Naive B cell (primary cell): ENCODE measurements around the gene RPL28. TPM values are rescaled to one million over a fixed set of nuclear protein-coding genes. Genes with fewer than 3 reads are reported as not detected.

ENCODE experiments used
- ATAC-seq, 2 donors: fragments of 150-1000 bp; cut with Tn5 transposase; 2 replicates each; pipeline ENCODE4 v1.10.0; 2021; ENCODE audit warnings: low read depth in 2 of 2, mild to moderate bottlenecking in 2 of 2, moderate library complexity in 2 of 2
- DNase-seq: peaks from one replicate; pipeline ENCODE4 v3.0.0; 2022
- H3K27ac Mint-ChIP-seq, 6 donors: one replicate each; pipeline ENCODE4 v1.8.0; 2020 to 2022; ENCODE audit warnings: mild to moderate bottlenecking in 6 of 6, mixed read lengths in 6 of 6, moderate library complexity in 5 of 6, inconsistent platforms in 2 of 6
- H3K27me3 Mint-ChIP-seq, 3 donors: one replicate each; pipeline ENCODE4 v1.8.0; 2021 to 2022; ENCODE audit warnings: mixed read lengths in 3 of 3, mild to moderate bottlenecking in 1 of 3
- H3K36me3 Mint-ChIP-seq, 2 donors: one replicate each; pipeline ENCODE4 v1.8.0; 2020 to 2022; ENCODE audit warnings: mixed read lengths in 2 of 2, inconsistent platforms in 1 of 2, mild to moderate bottlenecking in 1 of 2
- H3K4me1 Mint-ChIP-seq, 3 donors: one replicate each; pipeline ENCODE4 v1.8.0; 2020 to 2022; ENCODE audit warnings: mixed read lengths in 3 of 3, inconsistent platforms in 1 of 3, mild to moderate bottlenecking in 1 of 3, moderate library complexity in 1 of 3
- H3K4me3 Mint-ChIP-seq, 8 donors: one replicate each; pipeline ENCODE4 v1.8.0; 2020 to 2022; ENCODE audit warnings: mild to moderate bottlenecking in 8 of 8, mixed read lengths in 8 of 8, moderate library complexity in 8 of 8, inconsistent platforms in 2 of 8
- H3K9me3 Mint-ChIP-seq, 7 donors: one replicate each; pipeline ENCODE4 v1.8.0; 2020 to 2022; ENCODE audit warnings: mixed read lengths in 7 of 7, mild to moderate bottlenecking in 5 of 7, inconsistent platforms in 2 of 7, moderate library complexity in 1 of 7
- polyA plus RNA-seq, 6 donors: library from polyadenylated mRNA; unstranded; fragments of 300-500 nt; fragmentation: Illumina TruSeq; gene quantifications; one replicate each; pipeline ENCODE4 v1.2.3, GENCODE V29; 2021; ENCODE audit warnings: low read depth in 6 of 6

The RPL28 gene
- polyA plus RNA-seq, 6 donors from 2014 or later = 229 to 734 (median 601) TPM

- Mint-ChIP-seq H3K36me3 (no peaks in the 10 kb centered on the region), H3K27ac (no peak overlapping the region), H3K4me3 (no peak overlapping the region), H3K9me3 (no peaks in the 10 kb centered on the region), H3K27me3 (peaks cover 11 to 17% (median 17%) of the 10 kb centered on the region in 3 donors), H3K4me1 (peaks cover 0 to 4% (median 0%) of the 10 kb centered on the region in 3 donors)
- no peak for DNase-seq
- ATAC-seq = no peak
These were observed 38.8 kb upstream of the RPL28 start for GRCh38 chr19:55346725-55347441.

- Mint-ChIP-seq H3K9me3 (no peaks in the 10 kb centered on the region), H3K27me3 (peaks cover 17 to 24% (median 23%) of the 10 kb centered on the region in 3 donors), H3K4me1 (peaks cover 2 to 6% (median 2%) of the 10 kb centered on the region in 3 donors), H3K4me3 (no peak overlapping the region), H3K27ac (peak overlapping the region in 1 of 6 donors; percentile 5), H3K36me3 (peaks cover 0 to 4% of the 10 kb centered on the region in 2 donors)
- no peak for DNase-seq
- ATAC-seq = no peak
These were observed 38.2 kb upstream of the RPL28 start for GRCh38 chr19:55347442-55348009.

DNA sequence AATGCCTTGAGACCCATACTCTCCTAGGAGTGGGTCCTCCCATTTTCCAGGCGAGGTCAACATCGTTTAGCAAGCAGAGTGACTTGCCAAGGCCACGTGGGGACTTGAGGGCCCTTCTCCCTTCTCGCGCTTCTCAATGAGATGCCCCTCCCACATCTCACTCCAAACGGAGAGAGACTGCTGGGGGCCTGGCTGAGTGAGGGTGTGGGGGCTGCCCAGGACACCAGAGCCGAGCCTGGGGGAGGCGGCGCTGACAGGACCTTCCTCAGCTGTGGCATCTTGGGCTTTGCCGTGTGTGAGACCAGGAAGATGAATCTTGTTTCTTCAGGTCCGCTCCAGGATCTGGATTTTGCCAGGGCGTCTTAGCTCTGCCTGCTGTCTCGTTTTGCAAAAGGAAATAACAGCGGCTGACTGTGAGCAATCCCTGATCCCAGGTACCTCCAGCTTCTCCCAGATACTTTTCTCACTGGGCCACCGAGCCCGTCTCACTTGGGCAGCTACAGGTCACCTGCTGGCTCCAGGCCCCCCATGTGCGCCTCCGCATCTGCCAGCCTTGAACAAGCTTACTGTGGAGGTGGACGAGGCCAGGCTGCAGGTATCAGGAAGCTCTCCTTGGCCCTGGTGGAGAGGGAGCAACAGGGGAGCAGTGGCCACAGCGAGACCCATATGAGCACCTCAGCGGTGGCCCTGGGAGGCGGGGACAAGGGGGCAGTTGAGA lies 37.3 kb upstream of the RPL28 start:
- peaks cover 0 to 9% of the 10 kb centered on the region in 2 donors for H3K36me3 Mint-ChIP-seq
- peaks cover 27 to 33% (median 33%) of the 10 kb centered on the region in 3 donors for H3K27me3 Mint-ChIP-seq
- no peak overlapping the region for H3K4me3 Mint-ChIP-seq
- no peak overlapping the region for H3K27ac Mint-ChIP-seq
- DNase-seq = no peak
- peaks cover 11 to 15% (median 12%) of the 10 kb centered on the region in 3 donors for H3K4me1 Mint-ChIP-seq
- no peaks in the 10 kb centered on the region for H3K9me3 Mint-ChIP-seq
- no peak for ATAC-seq

GRCh38 chr19:55350620-55351315 lies 35.0 kb upstream of the RPL28 start:
- DNase-seq (no peak), ATAC-seq (no peak)
- Mint-ChIP-seq H3K27me3 (peaks cover 34 to 49% (median 38%) of the 10 kb centered on the region in 3 donors), H3K4me3 (peak overlapping the region in 2 of 8 donors; percentile 22 to 63), H3K4me1 (peaks cover 15 to 24% (median 20%) of the 10 kb centered on the region in 3 donors), H3K36me3 (peaks cover 0 to 9% of the 10 kb centered on the region in 2 donors), H3K27ac (no peak overlapping the region), H3K9me3 (peaks cover 0 to 2% (median 0%) of the 10 kb centered on the region in 7 donors)

- DNase-seq = no peak
These were observed 33.7 kb upstream of the RPL28 start for GRCh38 chr19:55352040-55352439.

GRCh38 chr19:55352549-55353145 lies 33.1 kb upstream of the RPL28 start:
- H3K27me3 Mint-ChIP-seq = peaks cover 40 to 64% (median 48%) of the 10 kb centered on the region in 3 donors

More at GRCh38 chr19:55352040-55352439, 33.7 kb upstream of the RPL28 start:
- no peak for ATAC-seq
- Mint-ChIP-seq H3K9me3 (peaks cover 0 to 2% (median 0%) of the 10 kb centered on the region in 7 donors), H3K27me3 (peaks cover 36 to 58% (median 42%) of the 10 kb centered on the region in 3 donors), H3K4me1 (peaks cover 15 to 24% (median 20%) of the 10 kb centered on the region in 3 donors), H3K27ac (peak overlapping the region in 1 of 6 donors; percentile 62), H3K4me3 (peak overlapping the region in 1 of 8 donors; percentile 70), H3K36me3 (peaks cover 0 to 9% of the 10 kb centered on the region in 2 donors)

DNA sequence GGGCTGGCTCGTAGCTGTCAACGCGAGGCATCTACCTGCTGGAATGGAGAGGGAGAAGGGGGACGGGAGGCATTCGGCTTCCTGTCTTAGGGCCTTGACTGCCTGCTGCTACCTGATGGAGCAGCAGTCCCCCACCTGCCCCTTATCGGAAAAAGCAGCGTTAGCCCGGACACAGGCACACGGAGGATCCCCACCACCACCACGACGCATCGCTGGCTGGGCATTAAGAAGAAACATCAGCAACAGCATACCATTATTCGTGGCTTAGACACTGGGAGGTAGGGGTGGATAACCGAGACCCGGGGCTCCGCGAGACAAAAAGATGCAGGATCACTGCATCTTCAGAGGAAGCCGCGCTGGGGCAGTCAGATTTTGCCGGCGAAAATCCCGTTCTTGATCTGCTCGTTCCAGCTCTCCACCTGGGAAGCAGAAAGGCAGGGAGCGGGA lies 32.4 kb upstream of the RPL28 start:
- Mint-ChIP-seq H3K36me3 (peaks cover 0 to 9% of the 10 kb centered on the region in 2 donors), H3K27ac (peak overlapping the region in 1 of 6 donors; percentile 21), H3K4me1 (peaks cover 15 to 28% (median 20%) of the 10 kb centered on the region in 3 donors), H3K9me3 (peaks cover 0 to 2% (median 0%) of the 10 kb centered on the region in 7 donors), H3K4me3 (peak overlapping the region; percentile 72 to 89 (median 79)), H3K27me3 (peaks cover 40 to 71% (median 56%) of the 10 kb centered on the region in 3 donors)
- ATAC-seq = no peak
- DNase-seq = no peak

More at GRCh38 chr19:55352549-55353145, 33.1 kb upstream of the RPL28 start:
- Mint-ChIP-seq H3K4me3 (peak overlapping the region in 6 of 8 donors; percentile 61 to 86 (median 72)), H3K36me3 (peaks cover 0 to 9% of the 10 kb centered on the region in 2 donors), H3K27ac (peak overlapping the region in 1 of 6 donors; percentile 95), H3K4me1 (peaks cover 15 to 28% (median 20%) of the 10 kb centered on the region in 3 donors), H3K9me3 (peaks cover 0 to 2% (median 0%) of the 10 kb centered on the region in 7 donors)
- no peak for DNase-seq
- no peak for ATAC-seq

DNA sequence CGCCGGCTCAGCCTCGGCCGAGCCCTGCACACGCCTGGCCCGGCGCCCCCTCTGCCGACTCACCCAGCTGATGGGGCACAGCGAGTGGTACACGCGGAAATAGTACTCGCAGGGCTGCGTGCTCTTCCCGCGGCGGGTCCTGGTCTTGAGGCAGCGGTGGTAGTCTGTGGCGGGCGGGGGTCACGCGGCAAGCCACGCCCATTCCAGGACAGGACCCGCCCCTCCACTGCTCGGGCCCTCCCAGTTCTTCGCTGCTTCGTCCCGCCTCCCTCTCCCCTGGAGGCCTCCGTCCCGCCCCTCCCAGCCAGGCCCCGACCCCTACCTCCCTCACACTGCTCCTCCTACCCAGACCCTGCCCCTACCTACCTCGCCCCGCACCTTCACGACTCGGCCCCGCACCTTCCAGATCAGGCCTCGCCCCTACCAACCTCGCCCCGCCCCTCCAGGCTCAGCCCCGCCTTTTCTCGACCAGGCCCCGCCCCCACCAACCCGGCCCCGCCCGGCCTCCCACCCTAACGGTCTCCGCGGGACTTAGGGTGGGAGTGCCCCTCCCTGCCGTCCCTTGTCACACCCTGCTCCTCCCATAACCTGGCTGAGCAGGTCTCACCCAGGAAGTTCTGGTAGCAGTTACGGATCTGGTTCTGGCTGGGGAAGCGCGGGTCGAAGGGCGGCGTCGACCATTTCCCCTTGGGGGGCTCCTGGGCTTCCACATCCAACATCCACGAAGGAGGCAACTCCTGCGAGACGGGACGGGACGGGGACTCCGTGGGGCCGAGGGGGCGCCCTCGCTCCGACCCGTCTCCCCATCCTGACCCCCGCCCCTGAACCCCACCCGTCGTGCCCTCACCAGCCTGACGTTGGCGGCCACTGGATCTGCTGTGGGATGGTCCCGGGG lies 31.7 kb upstream of the RPL28 start:
- peaks cover 0 to 9% of the 10 kb centered on the region in 2 donors for H3K36me3 Mint-ChIP-seq
- H3K27ac Mint-ChIP-seq = peak overlapping the region in 1 of 6 donors; percentile 84
- H3K4me3 Mint-ChIP-seq = peak overlapping the region; percentile 72 to 89 (median 79)
- H3K9me3 Mint-ChIP-seq = peaks cover 0 to 2% (median 0%) of the 10 kb centered on the region in 7 donors
- peak; percentile 71 for ATAC-seq
- H3K4me1 Mint-ChIP-seq = peaks cover 15 to 28% (median 20%) of the 10 kb centered on the region in 3 donors
- peaks cover 40 to 75% (median 56%) of the 10 kb centered on the region in 3 donors for H3K27me3 Mint-ChIP-seq
- peak; percentile 51 for DNase-seq

GRCh38 chr19:55354698-55355212 lies 31.0 kb upstream of the RPL28 start, which contains the start of gene COX6B2:
TSS of gene COX6B2 (minus strand) at chr19:55354719. CDS start at chr19:55354521, 198 bp downstream.
- peak within 1 kb of the TSS in 2 of 6 donors; percentile 21 to 84 for H3K27ac Mint-ChIP-seq
- no peak for ATAC-seq
- peaks cover 15 to 28% (median 20%) of the 10 kb centered on the region in 3 donors for H3K4me1 Mint-ChIP-seq
- H3K36me3 Mint-ChIP-seq = peaks cover 0 to 9% of the 10 kb centered on the region in 2 donors
- H3K27me3 Mint-ChIP-seq = peaks cover 40 to 75% (median 56%) of the 10 kb centered on the region in 3 donors
- peaks cover 0 to 2% (median 0%) of the 10 kb centered on the region in 7 donors for H3K9me3 Mint-ChIP-seq
- no peak for DNase-seq
- H3K4me3 Mint-ChIP-seq = peak within 1 kb of the TSS; percentile 72 to 89 (median 79)

- Mint-ChIP-seq H3K4me1 (peaks cover 15 to 28% (median 20%) of the 10 kb centered on the region in 3 donors), H3K9me3 (peaks cover 0 to 2% (median 0%) of the 10 kb centered on the region in 7 donors), H3K4me3 (peak overlapping the region in 6 of 8 donors; percentile 7 to 73 (median 36)), H3K36me3 (peaks cover 0 to 9% of the 10 kb centered on the region in 2 donors), H3K27ac (no peak overlapping the region), H3K27me3 (peaks cover 40 to 74% (median 54%) of the 10 kb centered on the region in 3 donors)
- no peak for ATAC-seq
- DNase-seq = no peak
These were observed 30.4 kb upstream of the RPL28 start for GRCh38 chr19:55355213-55355821.

GRCh38 chr19:55358493-55358892 lies 27.2 kb upstream of the RPL28 start:
- Mint-ChIP-seq H3K36me3 (no peaks in the 10 kb centered on the region), H3K4me3 (no peak overlapping the region), H3K4me1 (peaks cover 3 to 12% (median 9%) of the 10 kb centered on the region in 3 donors), H3K27me3 (peaks cover 14 to 49% (median 23%) of the 10 kb centered on the region in 3 donors), H3K9me3 (peaks cover 0 to 2% (median 0%) of the 10 kb centered on the region in 7 donors), H3K27ac (no peak overlapping the region)
- no peak for ATAC-seq
- no peak for DNase-seq
